ENCODE results near the gene CEP290. TPM values are rescaled to one million over a fixed set of nuclear protein-coding genes. Genes with fewer than 3 reads are reported as not detected.

Gene CEP290
- polyA plus RNA-seq, 1 donor from 2014 or later, result 43.9 TPM

- Histone ChIP-seq H3K79me2 (replicated peaks; ENCODE audit: insufficient read depth, low read length) (no peaks in the 10 kb centered on the region), H4K20me1 (ENCODE audit: insufficient read depth) (no peaks in the 10 kb centered on the region), H3K9me3 (ENCODE audit: low read length) (no peaks in the 10 kb centered on the region), H3F3A (ENCODE audit: insufficient read depth, low read length, poor library complexity, severe bottlenecking) (no peaks in the 10 kb centered on the region), H3K4me2 (ENCODE audit: low read length) (no peak within 1 kb of the TSS), H3K27me3 (ENCODE audit: insufficient read depth, low read depth, low read length) (no peaks in the 10 kb centered on the region), H3K9me2 (ENCODE audit: insufficient read depth, low read length) (no peaks in the 10 kb centered on the region), H3K9ac (ENCODE audit: low read length) (no peak within 1 kb of the TSS), H3K27ac (ENCODE audit: low read length) (no peak within 1 kb of the TSS), H3K4me3 (ENCODE audit: low read length) (no peak within 1 kb of the TSS), H2AFZ (ENCODE audit: low read depth, low read length) (no peak within 1 kb of the TSS), H3K36me3 (ENCODE audit: insufficient read depth, low read length) (no peaks in the 10 kb centered on the region)
- TF ChIP-seq, protein P1, sequence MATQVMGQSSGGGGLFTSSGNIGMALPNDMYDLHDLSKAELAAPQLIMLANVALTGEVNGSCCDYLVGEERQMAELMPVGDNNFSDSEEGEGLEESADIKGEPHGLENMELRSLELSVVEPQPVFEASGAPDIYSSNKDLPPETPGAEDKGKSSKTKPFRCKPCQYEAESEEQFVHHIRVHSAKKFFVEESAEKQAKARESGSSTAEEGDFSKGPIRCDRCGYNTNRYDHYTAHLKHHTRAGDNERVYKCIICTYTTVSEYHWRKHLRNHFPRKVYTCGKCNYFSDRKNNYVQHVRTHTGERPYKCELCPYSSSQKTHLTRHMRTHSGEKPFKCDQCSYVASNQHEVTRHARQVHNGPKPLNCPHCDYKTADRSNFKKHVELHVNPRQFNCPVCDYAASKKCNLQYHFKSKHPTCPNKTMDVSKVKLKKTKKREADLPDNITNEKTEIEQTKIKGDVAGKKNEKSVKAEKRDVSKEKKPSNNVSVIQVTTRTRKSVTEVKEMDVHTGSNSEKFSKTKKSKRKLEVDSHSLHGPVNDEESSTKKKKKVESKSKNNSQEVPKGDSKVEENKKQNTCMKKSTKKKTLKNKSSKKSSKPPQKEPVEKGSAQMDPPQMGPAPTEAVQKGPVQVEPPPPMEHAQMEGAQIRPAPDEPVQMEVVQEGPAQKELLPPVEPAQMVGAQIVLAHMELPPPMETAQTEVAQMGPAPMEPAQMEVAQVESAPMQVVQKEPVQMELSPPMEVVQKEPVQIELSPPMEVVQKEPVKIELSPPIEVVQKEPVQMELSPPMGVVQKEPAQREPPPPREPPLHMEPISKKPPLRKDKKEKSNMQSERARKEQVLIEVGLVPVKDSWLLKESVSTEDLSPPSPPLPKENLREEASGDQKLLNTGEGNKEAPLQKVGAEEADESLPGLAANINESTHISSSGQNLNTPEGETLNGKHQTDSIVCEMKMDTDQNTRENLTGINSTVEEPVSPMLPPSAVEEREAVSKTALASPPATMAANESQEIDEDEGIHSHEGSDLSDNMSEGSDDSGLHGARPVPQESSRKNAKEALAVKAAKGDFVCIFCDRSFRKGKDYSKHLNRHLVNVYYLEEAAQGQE (IDR thresholded peaks at IDR 0.05; ENCODE audit: borderline replicate concordance), result no peak
- no peak for TF ChIP-seq EZH2 (IDR thresholded peaks at IDR 0.05; ENCODE audit: borderline replicate concordance, insufficient read depth, low read length, poor library complexity, severe bottlenecking)
- no peak for TF ChIP-seq TAF1 (IDR thresholded peaks at IDR 0.05; ENCODE audit: low read depth)
- no peak for TF ChIP-seq EP300 (conservative IDR thresholded peaks at IDR 0.05; ENCODE audit: poor library complexity, severe bottlenecking)
- no peak for TF ChIP-seq SMC3 (conservative IDR thresholded peaks at IDR 0.05; ENCODE audit: poor library complexity)
- TF ChIP-seq RAD21 (conservative IDR thresholded peaks at IDR 0.05), result no peak
- TF ChIP-seq, protein P2, sequence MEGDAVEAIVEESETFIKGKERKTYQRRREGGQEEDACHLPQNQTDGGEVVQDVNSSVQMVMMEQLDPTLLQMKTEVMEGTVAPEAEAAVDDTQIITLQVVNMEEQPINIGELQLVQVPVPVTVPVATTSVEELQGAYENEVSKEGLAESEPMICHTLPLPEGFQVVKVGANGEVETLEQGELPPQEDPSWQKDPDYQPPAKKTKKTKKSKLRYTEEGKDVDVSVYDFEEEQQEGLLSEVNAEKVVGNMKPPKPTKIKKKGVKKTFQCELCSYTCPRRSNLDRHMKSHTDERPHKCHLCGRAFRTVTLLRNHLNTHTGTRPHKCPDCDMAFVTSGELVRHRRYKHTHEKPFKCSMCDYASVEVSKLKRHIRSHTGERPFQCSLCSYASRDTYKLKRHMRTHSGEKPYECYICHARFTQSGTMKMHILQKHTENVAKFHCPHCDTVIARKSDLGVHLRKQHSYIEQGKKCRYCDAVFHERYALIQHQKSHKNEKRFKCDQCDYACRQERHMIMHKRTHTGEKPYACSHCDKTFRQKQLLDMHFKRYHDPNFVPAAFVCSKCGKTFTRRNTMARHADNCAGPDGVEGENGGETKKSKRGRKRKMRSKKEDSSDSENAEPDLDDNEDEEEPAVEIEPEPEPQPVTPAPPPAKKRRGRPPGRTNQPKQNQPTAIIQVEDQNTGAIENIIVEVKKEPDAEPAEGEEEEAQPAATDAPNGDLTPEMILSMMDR (IDR thresholded peaks at IDR 0.05; ENCODE audit: poor library complexity, severe bottlenecking), result no peak
- TF ChIP-seq POLR2AphosphoS5 (IDR thresholded peaks at IDR 0.05), result no peak
- no peak for TF ChIP-seq MXI1 (conservative IDR thresholded peaks at IDR 0.05; ENCODE audit: poor library complexity, severe bottlenecking)
Observed at GRCh38 chr12:88029093-88029665, 112.7 kb downstream of the CEP290 start, which contains the start of gene C12orf50. TSS of gene C12orf50 (minus strand) at chr12:88029401. CDS start at chr12:88026962, 2,439 bp downstream.

- Histone ChIP-seq H3K4me3 (ENCODE audit: low read length) (no peak overlapping the region), H3F3A (ENCODE audit: insufficient read depth, low read length, poor library complexity, severe bottlenecking) (no peaks in the 10 kb centered on the region), H3K4me2 (ENCODE audit: low read length) (no peak overlapping the region), H3K9me2 (ENCODE audit: insufficient read depth, low read length) (no peaks in the 10 kb centered on the region), H2AFZ (ENCODE audit: low read depth, low read length) (no peak overlapping the region), H3K27ac (ENCODE audit: low read length) (no peak overlapping the region), H3K79me2 (replicated peaks; ENCODE audit: insufficient read depth, low read length) (no peaks in the 10 kb centered on the region), H3K36me3 (ENCODE audit: insufficient read depth, low read length) (no peaks in the 10 kb centered on the region), H4K20me1 (ENCODE audit: insufficient read depth) (no peaks in the 10 kb centered on the region), H3K27me3 (ENCODE audit: insufficient read depth, low read depth, low read length) (no peaks in the 10 kb centered on the region), H3K9ac (ENCODE audit: low read length) (no peak overlapping the region), H3K9me3 (ENCODE audit: low read length) (no peaks in the 10 kb centered on the region)
- no peak for TF ChIP-seq RAD21 (conservative IDR thresholded peaks at IDR 0.05)
- TF ChIP-seq EP300 (conservative IDR thresholded peaks at IDR 0.05; ENCODE audit: poor library complexity, severe bottlenecking), result no peak
- TF ChIP-seq, protein P1 (IDR thresholded peaks at IDR 0.05; ENCODE audit: borderline replicate concordance), result no peak
- TF ChIP-seq EZH2 (IDR thresholded peaks at IDR 0.05; ENCODE audit: borderline replicate concordance, insufficient read depth, low read length, poor library complexity, severe bottlenecking), result no peak
- TF ChIP-seq, protein P2 (IDR thresholded peaks at IDR 0.05; ENCODE audit: poor library complexity, severe bottlenecking), result no peak
- no peak for TF ChIP-seq POLR2AphosphoS5 (IDR thresholded peaks at IDR 0.05)
- no peak for TF ChIP-seq SMC3 (conservative IDR thresholded peaks at IDR 0.05; ENCODE audit: poor library complexity)
- no peak for TF ChIP-seq MXI1 (conservative IDR thresholded peaks at IDR 0.05; ENCODE audit: poor library complexity, severe bottlenecking)
- no peak for TF ChIP-seq TAF1 (IDR thresholded peaks at IDR 0.05; ENCODE audit: low read depth)
Observed at GRCh38 chr12:88026196-88026595, 115.7 kb downstream of the CEP290 start.

Measured in neural cell (in vitro differentiated cells).